HepG2 (cell line): ENCODE data around the gene TBC1D20. TPM values are rescaled to one million over a fixed set of nuclear protein-coding genes. Genes with fewer than 3 reads are reported as not detected.

Experiments used
- ELF4 ChIP-seq: sonication (generic); formaldehyde crosslinking; IDR thresholded peaks from 2 replicates; pipeline ENCODE4 v1.5.0; 2020; ENCODE audit warnings: missing genetic modification reagents, mild to moderate bottlenecking, moderate library complexity, borderline replicate concordance
- GLI4 ChIP-seq: sonication (generic); formaldehyde crosslinking; IDR thresholded peaks from 2 replicates; pipeline ENCODE4 v1.5.1; 2020; ENCODE audit warnings: missing genetic modification reagents, mild to moderate bottlenecking, moderate library complexity, borderline replicate concordance
- HNF4A ChIP-seq: sonication (generic); formaldehyde crosslinking; IDR thresholded peaks from 2 replicates; pipeline ENCODE4 v1.4.0; 2020; ENCODE audit warnings: missing genetic modification reagents
- NFKBIZ ChIP-seq: IDR thresholded peaks from 2 replicates; pipeline ENCODE4 v1.6.1; 2018; ENCODE audit warnings: missing genetic modification reagents, missing compliant biosample characterization
- POGZ ChIP-seq: sonication (generic); formaldehyde crosslinking; IDR thresholded peaks from 2 replicates; pipeline ENCODE4 v1.4.0; 2020; ENCODE audit warnings: mild to moderate bottlenecking, missing genetic modification reagents
- SP2 ChIP-seq: sonication (generic); formaldehyde crosslinking; IDR thresholded peaks from 2 replicates; pipeline ENCODE4 v1.5.1; 2020; ENCODE audit warnings: mild to moderate bottlenecking, missing genetic modification reagents
- USF2 ChIP-seq, 2 experiments: sonication (generic) in 1 of 2; formaldehyde crosslinking in 1 of 2; IDR thresholded peaks; 2 replicates each; pipeline versions ENCODE4 v1.5.1 to v1.6.1; 2011 to 2020; ENCODE audit warnings: borderline replicate concordance in 1 of 2, low read depth in 1 of 2, low read length in 1 of 2, mild to moderate bottlenecking in 1 of 2, missing genetic modification reagents in 1 of 2, moderate library complexity in 1 of 2
- ZNF234 ChIP-seq: sonication (generic); formaldehyde crosslinking; conservative IDR thresholded peaks from 2 replicates; pipeline ENCODE4 v1.5.1; 2020; ENCODE audit warnings: mild to moderate bottlenecking, missing genetic modification reagents
- ZNF598 ChIP-seq: sonication (generic); formaldehyde crosslinking; IDR thresholded peaks from 2 replicates; pipeline ENCODE4 v1.5.1; 2020; ENCODE audit warnings: mild to moderate bottlenecking, missing genetic modification reagents, borderline replicate concordance
- ZNF703 ChIP-seq: sonication (generic); formaldehyde crosslinking; IDR thresholded peaks from 2 replicates; pipeline ENCODE4 v1.5.1; 2020; ENCODE audit warnings: missing genetic modification reagents, mild to moderate bottlenecking, moderate library complexity, borderline replicate concordance
- polyA plus RNA-seq, 8 experiments: library from polyadenylated mRNA; depleted of rRNA in 3 of 8; stranded (reverse) in 7 of 8; unstranded in 1 of 8; fragments of >200 nt; fragmentation: Illumina TruSeq in 4 of 8; extraction: Trizol in 4 of 8; gene quantifications; 2 replicates each; pipeline versions ENCODE4 v1.2.1 to v1.2.3, GENCODE V29; 2011 to 2016; ENCODE audit warnings: low read depth in 4 of 8, missing spikeins in 1 of 8, mixed read lengths in 1 of 8; ENCODE audit not compliant: insufficient read depth in 1 of 8
- total RNA-seq, 5 experiments: library from RNA; depleted of rRNA; stranded (reverse); fragments of >200 nt; fragmentation: Illumina TruSeq; extraction: Trizol; gene quantifications; 2 replicates each; pipeline ENCODE4 v1.2.3, GENCODE V29; 2016; ENCODE audit warnings: low read depth in 1 of 5
- TF ChIP-seq, protein P1 (sequence below): sonication (generic); formaldehyde crosslinking; IDR thresholded peaks from 2 replicates; pipeline ENCODE4 v1.5.1; 2020; ENCODE audit warnings: missing genetic modification reagents, mild to moderate bottlenecking, borderline replicate concordance

Gene TBC1D20
- total and polyA plus RNA-seq, 2 of the 13 experiments (the other 11 are each of a cell fraction or from before 2014, with no cell fraction given) = 36.6 to 47.1 TPM

- TF ChIP-seq ZNF234 (0 out of 2 replicates have a peak, but pooled peaks have one; percentile 34), ZNF598 (CRISPR knock-in tag) (0 out of 2 replicates have a peak, but pooled peaks have one; percentile 5), HNF4A (CRISPR knock-in tag) (no peak), NFKBIZ (no peak), SP2 (CRISPR knock-in tag) (no peak), ZNF703 (CRISPR knock-in tag) (no peak), ELF4 (peak; percentile 68; the same call in 1 of the 2 replicates), POGZ (no peak), GLI4 (CRISPR knock-in tag) (0 out of 2 replicates have a peak, but pooled peaks have one; percentile 63), USF2 (IDR thresholded peaks at IDR 0.05; ENCODE audit: low read depth, low read length) (no peak), USF2 (CRISPR knock-in tag; IDR thresholded peaks at IDR 0.05; ENCODE audit: borderline replicate concordance) (peak; percentile 35; the same call in 1 of the 2 replicates)
- TF ChIP-seq, protein P1, sequence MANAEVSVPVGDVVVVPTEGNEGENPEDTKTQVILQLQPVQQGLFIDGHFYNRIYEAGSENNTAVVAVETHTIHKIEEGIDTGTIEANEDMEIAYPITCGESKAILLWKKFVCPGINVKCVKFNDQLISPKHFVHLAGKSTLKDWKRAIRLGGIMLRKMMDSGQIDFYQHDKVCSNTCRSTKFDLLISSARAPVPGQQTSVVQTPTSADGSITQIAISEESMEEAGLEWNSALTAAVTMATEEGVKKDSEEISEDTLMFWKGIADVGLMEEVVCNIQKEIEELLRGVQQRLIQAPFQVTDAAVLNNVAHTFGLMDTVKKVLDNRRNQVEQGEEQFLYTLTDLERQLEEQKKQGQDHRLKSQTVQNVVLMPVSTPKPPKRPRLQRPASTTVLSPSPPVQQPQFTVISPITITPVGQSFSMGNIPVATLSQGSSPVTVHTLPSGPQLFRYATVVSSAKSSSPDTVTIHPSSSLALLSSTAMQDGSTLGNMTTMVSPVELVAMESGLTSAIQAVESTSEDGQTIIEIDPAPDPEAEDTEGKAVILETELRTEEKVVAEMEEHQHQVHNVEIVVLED = 0 out of 2 replicates have a peak, but pooled peaks have one; percentile 15
- TF ChIP-seq, all 625 proteins: peak for 16
Measured at GRCh38 chr20:404088-404487, 58.2 kb downstream of the TBC1D20 start (continued).
